Pulmonary artery endothelial cell (primary cell): ENCODE measurements around the gene HDHD3. TPM values are rescaled to one million over a fixed set of nuclear protein-coding genes. Genes with fewer than 3 reads are reported as not detected.
A peak's percentile ranks its signal among the peaks of the same experiment; 100 is the strongest.
"Not testable (repeated sequence)": the region's sequence is repeated elsewhere in the genome, so short reads cannot be mapped to it uniquely, and the experiment has no call there.

Source experiments
- DNase-seq: peaks from one replicate; pipeline ENCODE4 v3.0.0-alpha.2; 2011; ENCODE audit warnings: low read depth, low spot score
- total RNA-seq: library from RNA; depleted of rRNA; stranded (reverse); fragments of >200 nt; gene quantifications from 2 replicates; pipeline ENCODE4 v1.2.3, GENCODE V29; 2014

The HDHD3 gene, protein sequence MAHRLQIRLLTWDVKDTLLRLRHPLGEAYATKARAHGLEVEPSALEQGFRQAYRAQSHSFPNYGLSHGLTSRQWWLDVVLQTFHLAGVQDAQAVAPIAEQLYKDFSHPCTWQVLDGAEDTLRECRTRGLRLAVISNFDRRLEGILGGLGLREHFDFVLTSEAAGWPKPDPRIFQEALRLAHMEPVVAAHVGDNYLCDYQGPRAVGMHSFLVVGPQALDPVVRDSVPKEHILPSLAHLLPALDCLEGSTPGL
- total RNA-seq = 5.7 and 6.1 TPM in 2 replicates

DNA sequence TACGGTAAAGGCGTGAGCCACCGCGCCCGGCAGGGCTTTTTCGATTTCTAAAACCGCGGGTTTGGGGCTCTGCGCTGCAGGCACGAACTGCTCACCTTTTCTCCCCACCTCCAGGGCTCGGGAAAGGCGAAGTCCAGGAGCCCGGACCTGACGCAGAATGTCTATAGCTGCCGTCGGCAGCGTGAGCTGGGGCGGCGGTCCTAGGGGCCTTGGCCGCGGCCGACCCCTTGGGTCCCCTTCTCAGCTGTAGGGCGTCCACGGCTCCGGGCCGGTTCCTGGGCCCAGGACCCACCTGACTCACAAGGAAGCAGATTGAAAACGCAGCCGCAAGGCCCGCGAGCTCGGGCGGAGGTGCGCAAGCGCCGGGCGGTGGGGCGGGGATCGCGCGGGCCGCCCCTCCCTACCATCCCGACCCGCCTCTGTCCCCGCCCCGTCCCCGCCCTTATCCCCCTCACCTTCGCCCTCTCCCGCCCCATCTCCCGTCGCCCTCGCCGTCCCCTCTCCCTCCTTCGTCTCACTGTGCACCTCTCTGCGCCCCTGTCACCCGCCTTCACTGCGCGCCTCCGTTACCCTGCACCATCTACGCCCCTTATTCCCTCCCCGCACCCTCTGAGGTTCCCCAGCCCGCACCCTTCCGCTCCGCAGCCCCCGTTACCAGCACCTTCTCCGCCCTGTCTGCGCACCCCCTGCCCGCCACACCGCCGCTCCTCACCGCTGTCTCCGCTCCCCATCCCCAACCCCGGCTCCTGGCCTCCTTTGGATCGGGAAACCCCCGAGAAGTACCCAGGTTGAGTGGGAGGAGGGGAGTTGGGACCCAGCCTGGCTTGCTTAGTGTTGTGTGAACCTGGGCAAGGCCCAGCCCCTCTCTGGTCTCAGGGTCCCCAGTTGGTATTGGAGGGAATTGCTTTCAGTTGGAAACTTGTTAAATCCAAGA, at the start of gene HDHD3:
Gene HDHD3, minus strand, starts transcription at position 353 of the 934 bp plus-strand sequence. CDS start 2,632 bp downstream, outside the sequence.
- no peak for DNase-seq

DNA sequence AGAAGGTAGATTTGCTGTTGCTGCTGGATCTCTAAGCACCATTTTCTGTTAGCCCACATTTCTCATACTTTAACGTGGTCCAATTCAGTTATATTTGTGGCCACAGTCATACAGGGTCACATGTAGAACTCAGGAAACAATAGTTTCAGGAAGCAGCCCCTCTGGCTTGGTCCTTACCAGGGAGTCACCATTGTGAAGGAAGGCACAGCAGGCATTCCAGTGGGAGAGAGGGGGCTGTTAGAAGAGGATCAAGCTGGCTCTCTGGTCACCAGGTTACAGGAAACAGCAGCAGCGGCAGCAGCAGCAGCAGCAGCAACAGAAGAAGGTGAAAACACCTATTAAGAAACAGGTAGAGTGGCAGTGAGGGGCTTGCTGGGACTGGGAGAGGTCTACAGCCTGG, 48.3 kb upstream of the HDHD3 start:
- no peak for DNase-seq

DNA sequence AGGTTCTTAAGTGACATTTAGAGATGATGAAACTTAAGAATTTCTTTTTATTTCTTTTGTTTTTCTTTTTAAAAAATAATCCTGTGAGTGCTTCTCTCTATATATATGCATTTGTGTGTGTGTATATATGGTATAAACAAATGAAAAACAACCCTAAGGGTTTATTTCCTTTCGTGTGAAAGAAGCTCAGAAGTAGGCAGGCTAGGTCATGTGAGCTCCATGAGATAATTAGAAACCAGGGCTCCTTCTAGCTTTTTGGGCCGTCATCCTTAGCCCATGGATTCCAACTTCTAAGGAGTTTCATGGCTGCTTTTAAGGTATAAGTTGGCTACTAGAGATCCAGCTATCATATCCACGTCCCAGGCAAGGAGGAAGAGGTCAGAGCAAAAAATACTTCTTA, 44.9 kb upstream of the HDHD3 start:
- no peak for DNase-seq

DNA sequence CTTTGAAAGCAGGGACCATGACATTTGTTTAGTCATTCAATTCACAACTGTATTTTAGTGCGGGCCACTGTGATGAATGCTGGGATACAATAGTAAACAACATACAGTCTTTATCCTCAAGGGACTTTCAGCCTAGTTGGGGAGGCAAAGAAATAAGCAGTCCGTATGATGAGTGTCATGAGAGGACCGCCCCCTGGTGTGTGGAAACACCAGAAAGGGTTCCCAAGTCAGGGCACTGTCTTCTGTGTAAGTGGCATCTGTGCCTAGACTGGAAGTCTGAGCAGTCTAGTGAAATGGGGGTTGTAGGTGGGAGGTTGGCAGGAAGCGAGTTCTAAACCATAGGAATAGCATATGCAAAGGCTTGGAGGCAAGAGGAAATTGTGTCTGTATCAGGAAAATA, 40.6 kb upstream of the HDHD3 start:
- DNase-seq = no peak

DNA sequence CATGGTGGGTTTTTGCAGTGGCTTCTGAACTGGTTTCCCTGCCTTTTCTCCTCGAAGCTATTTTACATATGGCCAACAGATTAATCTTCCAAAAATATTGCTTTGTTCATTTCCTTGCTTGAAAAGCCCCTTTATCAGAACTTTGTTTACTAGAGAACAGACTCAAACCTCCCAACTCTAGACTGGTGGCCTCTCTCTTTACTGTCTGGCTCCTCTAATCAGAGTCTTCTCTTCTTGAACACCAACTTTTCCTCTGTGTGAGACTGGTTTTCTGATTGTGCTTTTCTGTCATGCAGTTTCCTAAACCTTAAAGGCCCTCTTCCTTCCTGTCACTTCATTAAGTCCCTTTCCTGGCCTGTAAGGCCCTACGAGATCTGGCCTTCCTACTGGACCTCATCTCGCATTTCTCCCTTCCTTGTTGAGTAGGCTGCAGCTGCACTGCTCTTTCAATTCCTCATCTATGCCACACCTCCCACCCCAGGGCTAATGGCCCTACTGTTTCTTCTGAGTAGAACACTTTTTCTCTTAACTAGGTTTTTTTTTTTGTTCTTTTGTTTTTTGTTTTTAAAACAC, 39.4 kb upstream of the HDHD3 start:
- DNase-seq = no peak

DNA sequence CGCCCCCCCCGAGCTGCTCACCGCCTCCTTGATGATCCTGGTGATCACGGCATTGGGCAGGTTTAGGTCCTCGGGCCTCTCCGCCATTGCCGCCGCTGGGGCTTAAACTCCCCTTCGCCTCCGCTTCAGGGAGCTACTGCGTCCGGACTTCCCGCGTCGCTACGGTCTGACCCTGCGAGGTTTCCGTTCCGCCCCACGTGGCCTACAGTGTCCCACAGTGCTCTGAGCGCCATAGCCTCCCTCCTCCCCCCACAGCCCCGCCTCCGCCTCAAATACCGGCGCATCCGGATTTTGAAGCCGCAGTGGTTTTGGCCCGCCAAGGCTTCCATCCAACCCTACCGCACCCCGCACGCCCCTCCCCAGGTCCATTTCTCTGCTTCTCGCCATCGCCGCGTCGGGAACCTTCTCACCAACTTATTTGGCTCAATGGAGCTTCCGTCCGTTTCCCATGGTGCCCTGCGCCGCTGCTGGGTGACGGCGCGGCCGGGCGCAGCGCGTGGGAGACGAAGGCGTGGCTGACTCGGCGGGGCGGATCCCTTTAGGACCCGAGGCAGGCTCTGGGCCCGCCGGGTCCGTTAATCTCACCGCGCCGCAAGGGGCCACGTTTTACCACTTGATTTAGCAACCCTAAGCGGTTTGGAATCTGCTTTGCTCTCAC, 33.5 kb upstream of the HDHD3 start, which contains the start of the genes C9orf43 and POLE3:
Gene C9orf43, plus strand, starts transcription at position 541 of the 658 bp plus-strand sequence. CDS start 2,747 bp downstream, outside the sequence.
Gene POLE3, minus strand, starts transcription at position 469 of the 658 bp plus-strand sequence. Its CDS starts 382 bp downstream, at position 87.
- peak; percentile 85 for DNase-seq

DNA sequence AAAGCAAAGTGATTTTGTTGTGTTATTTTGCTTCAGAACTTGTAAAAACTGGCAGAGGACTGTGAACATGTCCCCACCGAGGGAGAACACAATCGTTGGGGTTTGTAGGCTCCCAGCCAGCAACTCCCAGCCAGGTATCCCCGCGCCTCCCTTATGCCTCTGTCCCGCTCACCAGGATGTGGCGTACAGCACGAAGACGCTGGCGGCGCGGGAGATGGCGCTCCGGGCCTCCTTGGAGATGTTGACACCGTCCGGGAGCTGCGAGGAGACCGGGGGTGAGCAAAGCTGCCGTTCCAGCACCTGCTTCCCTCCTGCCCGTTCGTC, 33.1 kb upstream of the HDHD3 start:
- no peak for DNase-seq

DNA sequence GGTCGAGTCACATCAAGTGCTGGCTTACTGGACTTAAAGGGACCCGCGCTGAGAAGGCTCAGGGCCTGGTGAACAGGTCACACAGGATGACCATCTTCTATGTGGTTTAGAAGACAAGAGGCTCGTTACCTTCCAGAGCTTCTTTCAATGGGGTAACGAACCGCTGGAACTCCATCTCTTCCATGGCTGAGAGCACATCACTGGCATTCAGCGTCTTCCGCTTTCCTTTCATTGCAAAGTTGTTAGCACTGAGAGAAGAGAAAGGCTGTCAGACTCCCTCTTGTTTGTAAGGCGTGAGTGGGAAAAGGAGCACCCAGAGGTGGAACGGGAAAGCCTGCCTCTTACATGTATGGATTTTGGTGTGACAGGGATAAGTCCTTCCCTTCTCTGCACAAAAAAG, 32.7 kb upstream of the HDHD3 start:
- no peak for DNase-seq

DNA sequence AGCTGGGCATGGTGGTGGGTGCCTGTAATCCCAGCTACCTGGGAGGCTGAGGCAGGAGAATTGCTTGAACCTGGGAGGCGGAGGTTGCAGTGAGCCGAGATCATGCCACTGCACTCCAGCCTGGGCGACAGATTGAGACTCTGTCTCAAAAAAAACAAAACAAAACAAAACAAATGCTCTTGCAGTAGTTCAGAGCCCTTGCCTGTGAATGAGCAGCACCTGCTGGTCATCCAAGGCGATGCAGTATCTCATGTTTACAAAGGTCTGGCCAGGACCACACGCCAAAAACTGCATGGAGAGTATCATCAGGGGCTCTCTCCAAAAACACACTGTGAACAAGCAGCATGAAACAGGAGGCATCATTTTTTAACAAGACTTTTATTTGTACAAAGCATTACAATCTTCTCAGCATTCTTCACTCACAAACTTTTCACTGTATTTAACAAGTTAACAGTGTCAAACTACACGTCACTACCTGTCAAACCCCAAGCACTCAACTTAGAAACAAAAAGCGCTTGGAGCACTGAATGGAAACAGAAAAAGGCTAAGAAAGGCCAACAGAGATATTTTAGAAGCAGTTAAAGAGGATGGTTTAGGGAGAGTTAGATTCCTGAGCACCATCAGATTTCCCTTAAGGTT, 30.2 kb upstream of the HDHD3 start:
- peak; percentile 44 for DNase-seq

DNA sequence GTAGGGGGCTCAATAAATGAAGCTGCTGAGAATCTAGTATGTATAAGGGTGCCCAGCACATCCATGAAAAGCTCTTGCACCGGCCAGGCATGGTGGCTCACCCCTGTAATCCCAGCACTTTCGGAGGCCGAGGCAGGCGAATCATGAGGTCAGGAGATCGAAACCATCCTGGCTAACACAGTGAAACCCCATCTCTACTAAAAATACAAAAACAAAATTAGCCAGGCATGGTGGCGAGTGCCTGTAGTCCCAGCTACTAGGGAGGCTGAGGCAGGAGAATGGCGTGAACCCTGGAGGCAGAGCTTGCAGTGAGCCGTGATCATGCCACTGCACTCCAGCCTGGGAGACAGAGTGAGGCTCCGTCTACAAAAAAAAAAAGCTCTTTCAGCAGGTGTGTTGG, 29.6 kb upstream of the HDHD3 start:
- DNase-seq = not testable (repeated sequence)

DNA sequence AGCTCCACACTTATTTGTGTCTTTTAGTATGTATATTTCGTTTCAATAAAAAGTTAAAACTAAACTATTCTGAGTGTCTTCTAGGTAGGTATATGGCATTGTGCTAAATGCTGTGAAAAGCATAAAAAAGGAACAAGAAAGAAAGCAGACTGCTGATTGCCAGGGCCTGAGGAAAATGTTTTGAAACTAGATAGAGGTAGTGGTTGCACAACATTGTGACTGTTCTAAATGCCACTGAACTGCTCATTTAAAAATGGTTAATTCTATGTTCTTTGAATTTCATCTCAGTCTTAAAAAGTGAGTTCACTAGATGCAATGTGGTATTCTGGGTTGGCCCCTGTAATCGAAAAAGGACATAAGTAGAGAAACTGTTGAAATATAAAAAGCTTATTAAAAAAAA, 26.9 kb upstream of the HDHD3 start:
- DNase-seq = no peak

DNA sequence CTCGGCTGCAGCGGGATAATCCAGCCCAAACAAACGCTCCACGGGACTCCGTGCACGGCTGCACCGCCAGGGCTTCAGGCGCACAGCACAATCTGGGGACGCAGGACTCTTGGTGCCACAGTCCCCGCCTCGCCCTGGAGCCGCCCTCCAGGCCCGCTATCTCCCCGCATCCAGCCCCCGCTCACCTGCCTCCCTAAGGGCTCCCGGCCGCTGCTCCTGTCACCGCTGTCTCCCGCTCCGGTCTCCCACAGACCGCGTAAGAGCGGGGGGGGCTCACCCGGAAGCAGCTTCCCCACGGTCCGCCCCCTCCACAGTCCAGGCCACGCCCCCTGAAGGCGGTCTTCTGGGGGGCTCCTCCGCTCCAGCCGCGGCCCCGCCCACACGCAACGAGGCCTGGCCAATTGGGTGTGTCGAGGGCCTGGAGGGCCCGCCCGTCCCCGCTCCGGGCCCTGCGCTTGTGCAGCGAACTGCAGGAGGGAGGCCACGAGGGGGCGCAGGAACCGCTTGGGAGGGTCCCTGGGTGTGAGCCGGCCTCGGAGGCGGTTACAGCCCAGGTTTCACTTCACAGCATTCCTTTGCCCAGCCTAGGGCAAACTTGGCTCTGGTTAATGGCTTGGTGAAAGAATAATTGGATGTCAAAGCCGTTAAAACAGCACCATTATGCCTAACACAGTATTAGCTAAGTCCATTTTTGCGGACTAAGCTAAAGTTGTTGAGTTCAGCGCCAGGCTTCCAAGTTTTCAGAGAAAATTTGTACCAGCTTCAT, 24.4 kb upstream of the HDHD3 start, which contains the start of gene ALAD:
Gene ALAD, minus strand, starts transcription at position 258 of the 766 bp plus-strand sequence. CDS start 7,725 bp downstream, outside the sequence.
- peak; percentile 94 for DNase-seq

DNA sequence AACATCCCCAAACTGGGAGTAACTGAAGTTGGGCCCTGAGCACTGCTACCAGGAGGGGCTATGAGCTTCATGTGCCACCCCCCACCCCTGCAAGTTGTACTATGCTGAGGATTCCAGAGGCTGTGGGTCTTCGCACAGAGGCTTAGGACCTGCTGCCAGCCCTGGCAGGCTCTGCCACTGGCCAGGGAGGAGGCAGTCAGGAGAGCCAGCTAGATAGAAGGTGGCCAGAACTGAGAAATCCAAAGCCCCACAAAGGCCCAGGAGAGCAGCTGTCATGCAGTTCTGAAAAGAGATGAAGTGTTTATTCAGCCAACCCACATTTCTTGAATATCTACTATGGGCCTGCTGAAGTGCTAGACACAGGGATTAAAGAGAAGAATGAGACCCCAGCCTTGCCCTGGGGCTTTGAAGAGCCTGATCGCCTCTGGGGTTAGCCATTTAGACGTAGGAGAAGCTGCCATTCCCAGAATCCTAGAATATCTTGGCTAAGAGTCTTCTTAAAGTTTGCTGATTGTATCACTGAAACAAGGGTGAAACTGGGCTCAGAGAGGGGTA, 22.9 kb upstream of the HDHD3 start:
- no peak for DNase-seq

DNA sequence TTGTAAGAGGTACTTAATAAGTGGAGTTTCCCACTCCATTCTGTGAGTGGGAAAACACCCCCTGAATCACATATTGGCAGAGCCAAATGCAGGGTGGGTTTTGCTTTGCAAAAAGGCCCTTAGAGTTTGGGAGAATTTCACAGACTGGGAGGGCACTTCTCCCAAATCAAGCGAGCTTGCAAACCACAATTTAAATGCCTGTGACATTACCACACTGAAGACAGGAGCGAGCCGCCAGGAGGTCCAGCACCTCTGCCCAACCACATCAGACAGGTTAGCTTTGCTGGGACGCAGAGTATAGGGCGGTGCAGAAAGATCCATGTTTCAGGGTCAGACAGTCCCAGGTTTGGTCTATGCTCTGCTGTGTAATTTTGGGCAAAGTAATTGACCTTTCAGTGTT, 22.0 kb upstream of the HDHD3 start:
- DNase-seq = no peak

DNA sequence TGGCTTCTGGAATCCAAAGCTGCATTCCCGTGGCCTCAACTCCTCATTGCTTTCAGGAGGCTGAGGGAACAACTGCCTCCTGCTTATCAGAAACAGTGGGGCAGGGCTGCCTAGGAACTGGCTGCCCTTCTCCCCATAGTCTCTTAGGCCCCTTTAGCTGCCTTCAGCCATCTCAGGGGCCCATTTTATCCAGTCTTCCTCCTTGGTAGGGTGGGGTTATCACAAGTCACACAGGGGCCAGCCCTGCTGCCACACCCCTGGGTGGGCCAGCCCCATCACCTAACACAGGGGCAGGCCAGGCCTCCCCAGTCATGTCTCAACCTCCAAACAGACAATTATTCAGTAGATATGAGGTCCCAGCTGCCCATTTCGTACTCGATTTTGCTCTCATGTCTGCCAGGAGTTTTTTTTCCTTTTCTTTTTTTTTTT, 20.4 kb upstream of the HDHD3 start:
- DNase-seq = no peak

DNA sequence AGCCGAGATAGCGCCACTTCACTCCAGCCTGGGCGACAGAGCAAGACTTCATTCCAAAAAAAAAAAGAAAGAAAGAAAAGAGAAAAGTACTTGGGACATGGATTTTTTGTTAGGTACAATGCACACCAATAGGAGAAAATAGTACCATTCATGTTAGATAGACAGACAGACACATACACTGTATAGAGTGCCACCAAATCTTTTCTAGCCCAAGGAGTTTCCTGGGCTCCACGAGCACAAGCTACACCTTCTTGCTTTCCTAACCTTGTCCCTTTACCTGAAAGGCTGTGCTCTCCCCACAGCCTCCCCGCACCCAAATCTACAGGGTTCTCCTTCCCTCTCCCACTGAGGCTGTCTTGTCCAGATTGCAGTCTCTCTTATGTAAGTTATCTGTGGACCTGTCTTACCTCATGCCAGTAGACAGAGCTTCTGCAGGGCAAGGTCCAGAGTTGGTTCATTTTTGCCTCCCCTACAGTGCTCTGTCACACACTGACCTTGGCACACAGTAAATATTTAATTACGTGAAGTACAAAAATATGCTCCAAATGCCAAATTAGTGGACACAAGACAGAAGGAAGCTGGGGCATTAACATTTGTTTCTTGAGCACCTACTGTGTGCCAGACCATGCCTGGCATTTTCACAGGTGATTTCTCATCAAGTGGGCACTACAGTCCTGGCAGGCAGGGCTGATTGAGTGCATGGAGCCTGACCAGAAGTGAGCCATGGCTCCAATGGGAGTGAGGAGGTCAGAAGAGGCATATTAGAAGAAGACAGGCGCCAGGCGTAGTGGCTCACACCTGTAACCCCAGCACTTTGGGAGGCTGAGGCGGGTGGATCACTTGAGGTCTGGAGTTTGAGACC, 18.4 kb upstream of the HDHD3 start:
- DNase-seq = no peak

DNA sequence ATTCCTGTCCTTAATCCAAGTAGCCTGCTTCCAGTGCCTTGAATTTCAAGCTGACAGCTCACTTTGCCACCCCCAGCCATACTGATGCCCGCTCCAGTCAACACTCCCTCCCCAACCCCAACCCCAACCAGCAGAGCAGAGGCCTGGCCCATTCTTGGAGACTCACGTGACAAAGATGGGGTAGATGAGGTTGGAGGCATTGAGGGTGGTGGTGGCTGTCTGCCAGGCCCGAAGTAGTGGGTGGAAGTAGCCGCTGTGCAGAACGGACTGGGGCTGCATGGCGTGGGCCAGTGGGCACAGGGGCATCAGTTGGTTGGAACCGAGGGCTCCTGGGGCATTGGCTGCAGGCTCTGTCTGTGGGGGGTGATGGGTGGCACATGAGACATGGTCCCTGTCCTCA, 16.5 kb upstream of the HDHD3 start:
- DNase-seq = no peak

DNA sequence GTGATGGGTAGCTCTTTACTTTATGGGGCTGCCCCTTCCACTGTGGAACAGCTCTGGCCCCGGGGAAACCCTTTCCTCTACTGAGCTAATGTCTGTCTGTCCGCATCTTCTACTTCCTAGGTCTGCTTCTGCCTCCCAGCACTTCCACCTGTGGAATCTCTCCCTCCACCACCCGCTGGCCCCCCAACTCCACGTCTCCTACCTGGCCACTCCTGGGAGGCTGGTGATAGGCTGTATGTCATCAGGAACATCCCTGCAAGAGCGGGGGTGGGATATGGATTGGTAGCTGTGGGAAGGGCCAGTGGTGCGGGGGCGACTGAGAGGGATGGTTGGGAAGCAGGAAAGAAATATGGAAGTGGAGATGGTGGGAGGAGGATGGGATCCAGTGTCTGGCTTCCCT, 15.1 kb upstream of the HDHD3 start:
- DNase-seq = no peak
